HG02884 (cell line): ENCODE results near the gene TMEM35A.
"Not testable (repeated sequence)": the region's sequence is repeated elsewhere in the genome, so short reads cannot be mapped to it uniquely, and the experiment has no call there.

Source experiments
- ATAC-seq: cut with Tn5 transposase; IDR thresholded peaks from one replicate; pipeline ENCODE4 v1.9.1; 2021; ENCODE audit warnings: mild to moderate bottlenecking, moderate library complexity; ENCODE audit not compliant: unreplicated experiment

Gene TMEM35A, protein sequence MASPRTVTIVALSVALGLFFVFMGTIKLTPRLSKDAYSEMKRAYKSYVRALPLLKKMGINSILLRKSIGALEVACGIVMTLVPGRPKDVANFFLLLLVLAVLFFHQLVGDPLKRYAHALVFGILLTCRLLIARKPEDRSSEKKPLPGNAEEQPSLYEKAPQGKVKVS

DNA sequence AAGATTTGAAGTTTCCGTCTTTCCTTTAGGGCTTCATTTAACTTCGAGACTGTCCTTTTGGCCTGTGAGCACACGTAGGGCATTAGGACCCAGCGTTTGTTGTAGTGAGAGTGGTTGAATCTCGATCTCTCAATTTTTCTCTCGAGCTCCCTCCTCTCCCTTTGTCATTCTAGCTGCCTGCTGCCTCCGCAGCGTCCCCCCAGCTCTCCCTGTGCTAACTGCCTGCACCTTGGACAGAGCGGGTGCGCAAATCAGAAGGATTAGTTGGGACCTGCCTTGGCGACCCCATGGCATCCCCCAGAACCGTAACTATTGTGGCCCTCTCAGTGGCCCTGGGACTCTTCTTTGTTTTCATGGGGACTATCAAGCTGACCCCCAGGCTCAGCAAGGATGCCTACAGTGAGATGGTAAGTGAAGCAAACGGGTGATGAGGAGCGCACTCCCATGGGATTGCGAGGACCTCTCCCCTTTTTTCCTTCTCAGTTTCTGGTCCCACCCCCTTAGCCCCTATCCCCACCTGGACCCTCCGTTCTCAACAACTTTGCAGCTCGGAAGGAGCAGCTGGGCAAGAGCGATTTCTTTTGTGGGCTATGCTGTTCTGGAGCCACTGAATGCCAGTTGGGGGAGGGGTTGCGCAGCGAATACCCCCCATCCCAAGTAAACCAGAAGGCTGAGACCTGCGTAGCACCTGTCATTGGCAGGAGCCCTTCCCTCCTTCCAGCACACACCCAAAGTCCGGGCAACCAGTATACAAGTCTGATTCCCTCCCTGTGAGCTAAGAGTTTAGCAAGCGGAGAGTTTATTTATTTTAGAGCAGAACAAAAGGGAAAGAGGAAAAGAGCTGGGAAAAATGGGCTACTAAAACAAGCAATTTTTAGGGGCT is at the start of gene TMEM35A:
TSS of gene TMEM35A (plus strand) at position 164 of the 883 bp plus-strand sequence. CDS start at position 288, 124 bp downstream.
- no peak for ATAC-seq

DNA sequence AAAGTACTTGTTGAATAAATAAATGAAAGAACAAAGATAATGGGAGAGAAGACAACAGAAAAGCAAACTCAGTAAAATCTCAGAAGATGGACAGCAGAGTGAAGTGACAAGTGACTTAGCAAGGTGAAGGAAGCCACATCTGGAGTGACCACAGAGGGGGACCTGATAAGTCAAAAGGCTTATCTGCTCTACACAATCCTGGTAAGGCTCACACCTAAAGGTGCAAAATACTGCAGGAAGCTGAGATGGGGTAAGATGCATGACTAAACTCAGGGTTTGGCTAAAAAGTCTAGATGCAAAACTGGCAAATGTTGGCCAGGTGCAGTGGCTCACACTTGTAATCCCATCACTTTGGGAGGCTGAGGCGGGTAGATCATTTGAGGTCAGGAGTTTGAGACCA is 49.0 kb upstream of the TMEM35A start:
- no peak for ATAC-seq

DNA sequence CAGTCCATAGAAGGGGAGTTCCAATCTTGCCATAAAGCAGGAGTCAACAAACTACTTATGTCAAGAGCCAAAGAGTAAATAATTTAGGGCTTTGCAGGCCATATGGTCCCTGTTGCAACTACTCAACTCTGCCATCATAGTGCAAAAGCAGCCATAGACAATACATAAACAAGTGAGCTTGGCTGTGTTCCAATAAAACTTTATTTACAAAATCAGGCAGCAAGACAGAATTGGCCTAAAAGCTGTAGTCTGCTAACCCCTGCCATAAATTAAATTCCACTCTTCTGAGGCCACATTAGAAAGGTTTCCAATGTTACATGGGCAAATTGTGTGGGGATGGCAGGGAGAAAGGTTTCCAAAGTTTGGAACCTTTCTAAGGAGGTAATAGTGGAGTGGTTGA is 41.4 kb upstream of the TMEM35A start:
- ATAC-seq, result no peak

DNA sequence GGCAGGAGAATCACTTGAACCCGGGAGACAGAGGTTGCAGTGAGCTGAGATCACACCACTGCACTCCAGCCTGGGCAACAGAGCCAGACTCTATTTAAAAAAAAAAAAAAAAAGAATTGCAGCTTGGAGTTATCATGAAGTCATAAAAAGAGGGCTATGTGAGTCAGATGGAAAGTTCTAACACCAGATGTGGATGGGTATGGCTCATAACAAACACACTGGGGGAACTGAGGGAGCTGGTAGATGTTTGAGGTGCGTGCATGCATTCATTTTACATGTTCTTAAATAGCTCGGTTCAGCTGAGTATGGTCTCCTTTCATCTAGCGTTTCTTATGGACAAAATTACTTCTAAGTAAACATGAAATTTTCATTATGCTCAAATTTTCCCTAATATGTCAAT is 38.5 kb upstream of the TMEM35A start:
- ATAC-seq, result peak; percentile 78

DNA sequence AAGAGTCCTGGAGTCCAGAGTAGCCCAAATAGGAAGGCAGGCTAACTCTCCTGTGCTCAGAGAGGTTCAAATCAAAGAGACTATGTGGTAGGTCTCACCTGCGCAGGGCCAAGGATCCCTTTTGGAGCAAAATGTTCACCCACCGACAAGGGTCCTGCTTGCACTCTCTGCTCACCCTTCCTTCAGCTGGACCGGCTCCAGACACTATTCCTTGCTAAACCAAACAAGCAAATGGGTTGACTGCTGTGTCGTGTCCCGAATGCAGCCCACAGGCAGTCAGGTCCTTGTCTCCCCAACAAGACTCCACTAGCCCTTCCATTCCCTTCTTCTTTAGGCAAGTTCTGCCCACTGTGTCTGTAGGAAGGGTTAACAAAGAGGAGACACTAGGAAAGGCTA is 27.5 kb upstream of the TMEM35A start:
- ATAC-seq, result peak; percentile 3

DNA sequence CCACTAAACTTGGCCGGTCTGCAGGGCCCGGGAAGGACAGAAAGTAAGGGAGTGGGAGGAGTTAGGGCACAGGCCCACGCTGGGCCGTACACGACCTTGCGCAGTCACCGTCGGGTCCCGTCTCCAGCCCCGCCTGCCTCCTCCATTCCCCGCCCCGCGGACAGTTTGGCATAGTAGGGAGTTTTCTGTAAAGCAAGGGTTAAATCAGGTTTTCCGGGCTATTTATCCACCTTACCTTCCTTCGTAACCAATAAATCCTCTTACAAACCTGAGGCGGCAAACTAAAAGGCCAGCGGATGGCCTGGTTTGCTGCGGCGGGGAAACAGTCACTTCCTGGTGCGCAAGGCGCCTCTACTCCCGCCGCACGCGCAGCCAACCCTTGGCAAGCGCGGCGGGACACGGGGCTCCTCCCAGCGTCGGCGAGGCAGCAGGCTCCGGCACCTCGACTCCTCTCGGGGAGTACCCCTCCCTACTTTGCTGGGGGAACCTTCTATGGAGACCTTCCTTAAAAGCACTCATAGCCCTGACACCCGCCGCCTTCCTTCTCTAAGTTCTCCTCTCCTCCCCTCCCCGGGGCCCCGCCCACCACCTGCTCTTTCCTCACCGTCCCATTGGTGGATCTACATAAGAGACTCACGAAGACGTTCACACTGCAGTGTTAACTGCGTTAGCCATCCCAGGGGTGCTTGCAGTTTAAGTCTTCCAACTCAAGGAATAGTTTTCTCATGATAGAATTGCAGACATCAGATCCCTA is 27.0 kb upstream of the TMEM35A start, which contains the start of gene TRMT2B:
TSS of gene TRMT2B (minus strand) at position 563 of the 754 bp plus-strand sequence. CDS start 9,822 bp downstream, outside the sequence.
- ATAC-seq, result peak; percentile 86

DNA sequence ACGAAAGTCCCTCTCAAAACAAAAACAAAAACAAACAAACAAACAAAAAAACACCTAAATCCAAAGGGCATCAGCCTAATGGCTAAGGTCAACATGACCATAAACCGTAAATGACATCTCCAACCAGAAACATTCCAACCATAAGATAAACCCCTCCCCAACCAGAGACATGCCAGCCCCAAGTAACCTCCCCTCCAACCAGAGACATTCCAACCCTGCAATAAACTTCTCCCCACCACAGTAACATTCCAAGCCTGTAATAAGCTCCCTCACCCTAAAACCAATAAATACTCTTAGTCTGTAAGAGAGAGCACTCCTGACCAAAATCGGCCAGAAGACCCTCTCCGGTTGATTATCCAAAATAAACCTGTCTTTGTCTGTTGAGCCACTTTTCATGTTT is 22.1 kb upstream of the TMEM35A start:
- ATAC-seq, result not testable (repeated sequence)

DNA sequence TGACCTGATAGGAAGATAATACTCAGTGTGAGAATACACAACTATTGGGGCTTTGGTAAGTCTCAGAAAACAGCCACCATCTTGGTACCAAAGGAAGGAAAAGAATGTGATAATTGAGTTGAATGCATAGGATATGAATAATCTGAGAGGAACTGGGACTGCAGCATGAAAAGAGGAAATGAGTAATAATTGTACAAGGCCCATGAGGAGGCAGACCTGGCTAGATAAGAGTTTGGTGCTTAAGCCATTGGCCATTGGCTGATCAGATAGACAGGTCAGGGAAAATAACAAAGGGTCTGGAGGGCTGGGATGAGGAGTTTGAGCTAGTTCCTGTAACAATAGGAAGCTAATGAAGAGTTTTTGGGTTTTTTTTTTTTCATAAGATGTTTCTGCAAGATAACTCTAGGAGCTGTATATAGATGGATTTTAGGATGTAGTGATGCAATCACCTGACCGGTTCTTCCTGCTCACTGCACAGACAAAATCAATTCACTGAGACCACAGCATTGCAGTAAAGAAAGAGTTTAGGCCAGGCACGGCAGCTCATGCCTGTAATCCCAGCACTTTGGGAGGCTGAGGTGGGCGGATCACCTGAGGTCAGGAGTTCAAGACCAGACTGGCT is 21.5 kb upstream of the TMEM35A start:
- ATAC-seq, result peak; percentile 97

DNA sequence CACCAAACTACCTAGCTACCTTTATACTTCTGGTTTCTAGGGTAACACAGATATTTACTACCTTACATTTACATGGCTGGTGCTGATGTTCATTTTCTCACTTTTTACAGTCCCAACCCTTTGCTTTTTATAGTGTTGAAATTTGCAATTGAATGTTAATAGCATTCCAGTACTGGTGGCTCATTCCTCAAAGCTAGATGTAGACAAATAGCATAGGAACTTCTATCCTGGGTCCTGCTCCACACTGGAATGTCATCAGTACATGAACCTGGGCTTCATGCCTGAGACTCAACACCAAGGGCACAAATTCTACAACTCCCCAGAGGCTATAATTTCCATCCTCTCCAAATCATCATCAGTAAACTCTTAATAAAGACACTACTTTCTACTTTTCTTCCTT is 16.5 kb upstream of the TMEM35A start:
- ATAC-seq, result no peak

DNA sequence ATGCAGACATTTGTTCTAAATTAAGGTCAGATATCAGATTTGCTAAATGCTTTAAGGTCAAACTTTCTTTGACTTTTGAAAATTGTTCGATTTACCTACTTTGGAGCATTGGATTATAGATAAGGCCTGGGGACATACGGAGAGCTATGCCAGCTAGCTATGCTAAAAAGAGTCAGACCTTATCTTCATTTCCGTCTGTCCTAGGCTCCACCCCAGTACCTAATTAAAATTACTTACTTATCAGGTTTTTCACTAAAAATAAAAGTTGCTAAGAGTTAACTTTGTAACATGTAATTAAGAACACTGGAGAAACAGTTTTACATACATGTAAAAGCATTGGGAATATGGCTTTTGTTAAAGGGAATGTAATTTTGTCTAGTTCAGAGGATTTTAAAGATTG is 7.1 kb upstream of the TMEM35A start:
- ATAC-seq, result no peak

DNA sequence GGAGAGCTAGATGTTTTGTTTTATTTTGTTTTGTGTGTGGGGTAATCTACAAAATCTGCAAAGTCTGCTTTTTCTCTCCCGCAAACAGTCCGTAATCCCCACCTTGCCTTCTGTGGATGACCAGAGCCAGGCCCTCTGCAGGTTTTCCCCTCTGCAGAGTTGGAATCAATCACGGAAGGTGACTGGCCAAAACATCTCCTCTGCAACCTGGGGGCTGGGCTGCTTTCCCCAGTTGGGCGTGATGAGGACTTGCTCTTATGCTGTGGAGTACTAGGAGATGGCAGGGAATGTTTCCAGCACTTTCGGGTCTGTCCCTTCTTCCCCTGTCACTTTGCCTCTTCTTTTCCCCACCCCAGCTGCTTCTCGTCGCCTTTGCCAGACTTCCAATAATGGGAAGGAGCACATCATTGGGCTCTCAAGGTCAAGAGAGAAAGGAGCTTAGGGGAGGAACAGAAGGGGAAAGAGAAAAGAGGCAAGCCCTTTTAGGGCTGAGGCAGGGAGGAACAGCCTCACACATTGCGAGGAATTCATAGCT is 1.1 kb downstream of the TMEM35A start:
- no peak for ATAC-seq

DNA sequence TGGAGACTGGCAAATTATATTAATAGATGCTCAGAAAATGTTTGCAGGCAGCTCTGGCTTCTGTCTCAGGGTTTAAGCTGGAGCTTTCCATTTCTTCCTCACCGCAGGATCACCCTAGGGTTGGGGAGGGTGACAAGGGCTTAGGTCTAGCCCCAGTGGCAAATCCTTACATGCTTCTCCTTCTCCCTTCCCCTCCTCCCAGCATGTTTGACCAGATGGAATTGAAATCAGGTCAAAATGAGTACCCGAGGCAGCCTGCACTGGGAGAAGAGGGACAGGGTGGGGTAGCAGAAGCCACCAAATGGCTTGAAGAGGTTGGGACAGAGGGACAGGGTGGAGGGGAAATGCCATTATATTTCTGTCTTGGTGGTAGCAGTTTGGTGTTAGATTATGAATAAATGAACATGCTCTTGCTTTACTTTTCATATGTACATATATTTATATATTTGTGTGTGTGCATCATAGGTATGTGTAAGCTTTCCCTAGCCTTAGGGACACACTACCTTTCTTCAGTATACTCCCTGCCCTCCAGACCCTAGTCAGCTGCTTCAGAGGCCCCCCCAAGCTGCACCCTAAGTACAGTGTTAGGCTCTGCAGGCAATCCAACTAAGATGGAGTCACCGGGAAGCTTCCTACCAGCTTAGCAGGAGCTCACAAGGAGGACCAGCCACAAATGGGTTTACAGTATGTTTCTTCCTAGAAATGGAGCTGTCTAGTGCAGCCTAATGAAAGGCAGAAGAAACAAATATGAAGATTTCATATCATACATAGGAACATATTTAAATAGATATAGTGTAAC is 1.8 kb downstream of the TMEM35A start:
- no peak for ATAC-seq

DNA sequence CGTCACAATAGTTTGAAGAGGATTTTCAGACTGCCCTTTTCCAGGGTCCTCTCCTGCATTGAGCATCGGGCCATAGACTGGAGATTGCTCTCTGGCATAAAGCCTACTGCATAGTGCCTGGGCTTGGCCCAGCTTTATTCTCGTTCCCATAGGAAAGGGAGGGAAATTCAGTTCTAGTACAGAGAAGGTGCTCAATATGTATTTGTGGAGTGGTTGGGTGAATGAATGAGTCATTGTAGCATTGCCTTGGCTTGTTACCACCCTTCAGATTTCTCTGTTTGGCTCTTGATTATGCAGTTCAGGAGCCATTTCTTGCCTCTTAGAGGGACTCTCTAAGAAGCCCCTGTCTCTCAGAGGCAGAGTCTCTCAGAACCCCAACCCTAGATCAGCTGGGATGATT is 2.6 kb downstream of the TMEM35A start:
- no peak for ATAC-seq

DNA sequence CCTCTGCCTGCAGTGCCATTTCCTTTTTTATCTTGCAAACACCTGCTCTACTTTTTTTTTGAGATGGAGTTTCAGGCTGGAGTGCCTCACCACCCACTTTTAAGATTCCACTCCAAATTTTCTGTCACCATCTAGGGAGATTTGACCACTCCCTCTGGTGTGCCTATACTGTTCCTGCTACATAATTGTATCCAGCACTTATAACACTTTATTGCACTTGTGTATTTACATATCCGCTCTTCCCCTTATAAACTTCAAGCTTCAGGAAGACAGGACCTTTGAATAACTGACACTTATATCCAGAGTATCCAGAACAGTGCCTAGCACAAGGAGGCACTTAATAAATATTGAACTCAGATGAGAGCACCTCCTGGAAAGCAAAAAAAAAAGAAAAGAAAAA is 13.1 kb downstream of the TMEM35A start:
- no peak for ATAC-seq

DNA sequence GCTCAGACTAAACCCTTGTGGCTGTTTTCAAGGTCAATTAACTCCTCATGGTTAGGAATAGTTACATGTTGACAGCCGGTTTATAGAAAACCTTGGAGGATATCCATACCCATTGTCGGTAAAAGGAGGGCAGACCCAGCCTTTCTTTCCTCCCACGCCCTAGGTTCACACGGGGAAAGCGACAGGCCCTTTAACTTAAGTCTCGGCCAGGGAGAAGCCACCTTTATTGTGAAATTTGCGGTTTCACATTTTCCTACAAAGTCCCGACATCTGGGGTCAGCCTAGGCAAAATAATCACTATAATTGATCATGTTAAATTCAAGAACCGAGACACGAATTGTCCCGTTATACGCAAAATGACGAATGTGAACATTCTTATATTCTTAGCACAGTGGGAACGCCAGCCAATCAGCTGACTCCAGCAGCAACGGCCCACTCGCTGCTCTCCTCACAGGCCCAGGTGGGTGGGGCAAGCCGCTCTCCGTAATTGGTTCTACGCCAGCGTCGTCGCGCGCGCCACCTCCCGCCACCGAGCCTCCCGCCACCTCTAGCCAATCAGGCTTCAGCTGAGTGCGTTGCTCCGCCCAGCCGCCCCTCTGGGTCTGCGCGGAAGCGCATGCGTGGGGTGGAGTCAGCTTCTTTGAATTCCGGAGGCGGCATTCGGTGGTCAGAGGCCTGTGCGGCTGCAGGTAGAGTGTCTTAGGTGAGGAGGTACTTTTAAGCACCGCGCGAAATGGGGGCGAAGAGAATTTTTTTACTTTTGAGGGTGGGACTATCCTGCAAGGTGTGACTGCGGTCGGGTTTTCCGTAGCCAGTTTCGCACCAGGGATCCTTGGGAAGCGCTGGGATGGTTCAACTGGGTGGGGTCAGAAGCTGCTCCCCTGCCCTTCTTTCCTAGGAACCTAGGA is 19.1 kb downstream of the TMEM35A start, which contains the start of gene CENPI:
TSS of gene CENPI (plus strand) at position 659 of the 908 bp plus-strand sequence. CDS start 2,867 bp downstream, outside the sequence.
- ATAC-seq, result peak; percentile 98

DNA sequence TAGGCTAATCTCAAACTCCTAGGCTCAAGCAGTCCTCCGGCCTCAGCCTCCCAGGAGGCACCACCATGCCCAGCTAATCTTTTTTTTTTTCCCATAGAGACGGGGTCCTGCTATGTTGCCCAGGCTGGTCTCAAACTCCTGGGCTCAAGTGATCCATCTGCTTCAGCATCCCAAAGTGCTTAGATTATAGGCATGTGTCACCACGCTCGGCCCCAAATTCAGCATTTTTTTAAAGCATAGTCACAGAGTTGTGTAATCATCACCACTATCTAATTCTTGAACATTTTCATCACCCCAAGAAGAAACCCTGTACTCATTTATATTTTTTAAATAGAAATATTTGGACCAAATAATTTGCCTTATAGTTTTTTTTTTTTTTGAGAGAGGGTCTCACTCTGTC is 29.6 kb downstream of the TMEM35A start:
- no peak for ATAC-seq

DNA sequence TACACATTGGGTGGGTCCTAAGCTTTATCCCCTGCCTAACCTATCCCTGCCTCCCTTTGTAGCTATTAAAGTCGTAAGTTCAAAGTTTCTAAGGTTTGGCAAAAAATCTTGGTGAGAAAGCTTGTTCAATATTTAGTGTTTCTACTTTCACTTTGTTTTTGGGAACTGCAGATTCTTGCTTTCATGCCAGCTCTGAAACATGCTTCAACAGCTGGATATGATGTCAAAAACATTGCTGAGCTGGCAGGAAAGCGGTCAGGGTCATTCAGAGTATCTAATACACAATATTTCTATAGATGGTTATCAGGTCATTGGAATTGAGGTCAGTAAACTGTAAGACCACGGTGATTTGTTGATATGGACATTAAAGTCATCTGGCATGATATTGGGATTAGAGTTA is 39.0 kb downstream of the TMEM35A start:
- no peak for ATAC-seq

DNA sequence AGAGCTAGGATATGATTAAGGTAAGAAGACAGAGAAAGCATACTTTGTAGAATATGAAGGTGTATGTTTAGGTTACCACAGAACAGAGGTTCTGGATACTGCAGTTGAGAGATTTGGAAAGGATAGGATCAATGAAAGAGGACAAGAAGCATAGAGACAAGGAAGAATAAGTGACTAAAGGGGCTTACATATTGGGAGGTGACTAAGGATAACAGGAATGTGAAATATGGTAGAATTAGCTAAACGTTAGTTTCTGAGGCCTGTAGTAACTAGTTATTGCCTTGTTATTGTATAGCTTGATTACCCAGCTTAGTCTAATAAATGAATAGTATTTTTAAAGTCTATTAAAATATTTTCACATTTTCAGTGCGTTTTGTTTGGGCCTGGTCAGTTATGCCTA is 57.6 kb downstream of the TMEM35A start:
- no peak for ATAC-seq
